PC-3 (cell line): Measurements from ENCODE around the gene NFAM1.

Experiments used
- EZH2 ChIP-seq: fragments of 300-600 bp; sonication (generic); IDR thresholded peaks from one replicate; pipeline ENCODE4 v1.6.1; 2017; ENCODE audit warnings: antibody characterized with exemption, mild to moderate bottlenecking, low read length; ENCODE audit not compliant: unreplicated experiment
- EZH2phosphoT487 ChIP-seq: fragments of 300-600 bp; sonication (generic); IDR thresholded peaks from 2 replicates; pipeline ENCODE4 v1.6.1; 2018; ENCODE audit warnings: mild to moderate bottlenecking, antibody characterized with exemption, low read length, borderline replicate concordance
- TF ChIP-seq, protein P1 (sequence below): fragments of 300-600 bp; sonication (generic); conservative IDR thresholded peaks from 2 replicates; pipeline ENCODE4 v1.5.1; 2017; ENCODE audit warnings: antibody characterized with exemption, low read depth, mild to moderate bottlenecking, low read length

GRCh38 chr22:42452456-42452855 lies 20.3 kb upstream of the NFAM1 start:
- no peak for TF ChIP-seq EZH2
- TF ChIP-seq, protein P1, sequence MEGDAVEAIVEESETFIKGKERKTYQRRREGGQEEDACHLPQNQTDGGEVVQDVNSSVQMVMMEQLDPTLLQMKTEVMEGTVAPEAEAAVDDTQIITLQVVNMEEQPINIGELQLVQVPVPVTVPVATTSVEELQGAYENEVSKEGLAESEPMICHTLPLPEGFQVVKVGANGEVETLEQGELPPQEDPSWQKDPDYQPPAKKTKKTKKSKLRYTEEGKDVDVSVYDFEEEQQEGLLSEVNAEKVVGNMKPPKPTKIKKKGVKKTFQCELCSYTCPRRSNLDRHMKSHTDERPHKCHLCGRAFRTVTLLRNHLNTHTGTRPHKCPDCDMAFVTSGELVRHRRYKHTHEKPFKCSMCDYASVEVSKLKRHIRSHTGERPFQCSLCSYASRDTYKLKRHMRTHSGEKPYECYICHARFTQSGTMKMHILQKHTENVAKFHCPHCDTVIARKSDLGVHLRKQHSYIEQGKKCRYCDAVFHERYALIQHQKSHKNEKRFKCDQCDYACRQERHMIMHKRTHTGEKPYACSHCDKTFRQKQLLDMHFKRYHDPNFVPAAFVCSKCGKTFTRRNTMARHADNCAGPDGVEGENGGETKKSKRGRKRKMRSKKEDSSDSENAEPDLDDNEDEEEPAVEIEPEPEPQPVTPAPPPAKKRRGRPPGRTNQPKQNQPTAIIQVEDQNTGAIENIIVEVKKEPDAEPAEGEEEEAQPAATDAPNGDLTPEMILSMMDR: no peak
- no peak for TF ChIP-seq EZH2phosphoT487
